ENCODE results near the gene HAGH. TPM values are rescaled to one million over a fixed set of nuclear protein-coding genes. Genes with fewer than 3 reads are reported as not detected.
A peak's percentile ranks its signal among the peaks of the same experiment; 100 is the strongest.

The HAGH gene
- total RNA-seq, 1 donor from 2014 or later: 87.3 TPM

- no peak overlapping the region for H3K4me3 ChIP-seq (ENCODE audit: low read depth, low read length)
- no peak for DNase-seq (ENCODE audit: low read depth)
- peak; percentile 51 for TF ChIP-seq CTCF (conservative IDR thresholded peaks at IDR 0.05; ENCODE audit: low read depth, low read length)
Measured at GRCh38 chr16:1863681-1864460, 37.2 kb upstream of the HAGH start.

GRCh38 chr16:1862394-1862793 lies 35.8 kb upstream of the HAGH start:
- no peak for DNase-seq (ENCODE audit: low read depth)
- TF ChIP-seq CTCF (conservative IDR thresholded peaks at IDR 0.05; ENCODE audit: low read depth, low read length): no peak
- H3K4me3 ChIP-seq (ENCODE audit: low read depth, low read length): no peak overlapping the region

GRCh38 chr16:1861730-1862129 lies 35.1 kb upstream of the HAGH start:
- no peak for TF ChIP-seq CTCF (conservative IDR thresholded peaks at IDR 0.05; ENCODE audit: low read depth, low read length)
- H3K4me3 ChIP-seq (ENCODE audit: low read depth, low read length): no peak overlapping the region
- no peak for DNase-seq (ENCODE audit: low read depth)

GRCh38 chr16:1859650-1860049 lies 33.0 kb upstream of the HAGH start:
- no peak overlapping the region for H3K4me3 ChIP-seq (ENCODE audit: low read depth, low read length)
- no peak for TF ChIP-seq CTCF (conservative IDR thresholded peaks at IDR 0.05; ENCODE audit: low read depth, low read length)
- no peak for DNase-seq (ENCODE audit: low read depth)

GRCh38 chr16:1858189-1858865 lies 31.7 kb upstream of the HAGH start:
- H3K4me3 ChIP-seq (ENCODE audit: low read depth, low read length): no peak overlapping the region
- no peak for TF ChIP-seq CTCF (conservative IDR thresholded peaks at IDR 0.05; ENCODE audit: low read depth, low read length)
- no peak for DNase-seq (ENCODE audit: low read depth)

- H3K4me3 ChIP-seq (ENCODE audit: low read depth, low read length): no peak overlapping the region
- no peak for TF ChIP-seq CTCF (conservative IDR thresholded peaks at IDR 0.05; ENCODE audit: low read depth, low read length)
- DNase-seq (ENCODE audit: low read depth): no peak
Measured at GRCh38 chr16:1857433-1858097, 30.9 kb upstream of the HAGH start.
